GM21737 (cell line): Measurements from ENCODE around the gene ZNF675.
A peak's percentile ranks its signal among the peaks of the same experiment; 100 is the strongest.
"Not testable (repeated sequence)": the region's sequence is repeated elsewhere in the genome, so short reads cannot be mapped to it uniquely, and the experiment has no call there.

Experiments
- ATAC-seq: cut with Tn5 transposase; IDR thresholded peaks from one replicate; pipeline ENCODE4 v1.9.1; 2021; ENCODE audit warnings: mild to moderate bottlenecking, moderate library complexity; ENCODE audit not compliant: unreplicated experiment

ZNF675 gene

GRCh38 chr19:23686621-23687423 lies at the start of gene ZNF675:
ZNF675 (minus strand) TSS chr19:23687212; CDS start chr19:23687033, 179 bp downstream.
- ATAC-seq: peak; percentile 83

GRCh38 chr19:23730729-23731465 lies 43.9 kb upstream of the ZNF675 start:
- ATAC-seq: not testable (repeated sequence)

GRCh38 chr19:23724161-23724560 lies 37.1 kb upstream of the ZNF675 start:
- ATAC-seq: not testable (repeated sequence)

GRCh38 chr19:23718802-23719201 lies 31.8 kb upstream of the ZNF675 start:
- ATAC-seq: no peak

- no peak for ATAC-seq
Observed at GRCh38 chr19:23716792-23717191, 29.8 kb upstream of the ZNF675 start.

- no peak for ATAC-seq
Observed at GRCh38 chr19:23709347-23709746, 22.3 kb upstream of the ZNF675 start.

GRCh38 chr19:23706657-23707056 lies 19.6 kb upstream of the ZNF675 start:
- no peak for ATAC-seq

- no peak for ATAC-seq
Observed at GRCh38 chr19:23699521-23699860, 12.5 kb upstream of the ZNF675 start.

GRCh38 chr19:23698711-23699520 lies 11.9 kb upstream of the ZNF675 start:
- ATAC-seq: no peak

- not testable (repeated sequence) for ATAC-seq
Observed at GRCh38 chr19:23692937-23693336, 5.9 kb upstream of the ZNF675 start.

GRCh38 chr19:23673132-23673531 lies 13.9 kb downstream of the ZNF675 start:
- no peak for ATAC-seq

GRCh38 chr19:23668606-23669005 lies 18.4 kb downstream of the ZNF675 start:
- not testable (repeated sequence) for ATAC-seq

- no peak for ATAC-seq
Observed at GRCh38 chr19:23665651-23666410, 21.2 kb downstream of the ZNF675 start.

- not testable (repeated sequence) for ATAC-seq
Observed at GRCh38 chr19:23649817-23650216, 37.2 kb downstream of the ZNF675 start.
